ENCODE measurements around the gene FOXK1. TPM values are rescaled to one million over a fixed set of nuclear protein-coding genes. Genes with fewer than 3 reads are reported as not detected.

Gene FOXK1
- total and polyA plus RNA-seq, 2 of the 13 experiments (the other 11 are each of a cell fraction or from before 2014, with no cell fraction given), result 4.6 to 8.8 TPM

DNA sequence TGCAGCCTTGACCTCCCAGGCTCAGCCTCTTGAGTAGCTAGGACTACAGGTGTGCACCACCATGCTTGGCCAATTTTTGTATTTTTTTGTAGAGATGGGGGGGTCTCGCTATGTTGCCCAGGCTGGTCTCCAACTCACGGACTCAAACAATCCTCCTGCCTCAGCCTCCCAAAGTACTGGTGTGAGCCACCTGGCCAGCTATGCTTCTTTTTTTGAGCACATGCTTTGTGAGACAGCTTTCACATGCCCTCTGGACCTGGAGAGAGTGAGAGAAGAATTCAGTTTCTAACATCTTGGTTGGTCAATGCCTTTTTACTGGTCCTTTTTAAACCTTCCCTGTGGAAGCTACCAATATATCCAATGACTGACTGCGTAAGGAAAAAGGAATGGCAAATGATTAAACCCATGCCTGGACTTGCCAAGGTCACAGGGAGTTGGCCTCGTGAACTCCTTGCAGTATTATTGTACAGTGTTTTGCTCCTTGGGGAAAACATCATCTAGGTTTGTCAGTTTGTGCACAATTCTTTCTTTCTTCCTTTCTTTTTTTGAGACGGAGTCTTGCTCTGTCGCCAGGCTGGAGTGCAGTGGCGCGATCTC, 6.2 kb upstream of the FOXK1 start:
- ChIA-PET POLR2A (interaction anchor here (1.5 to 2.5 kb wide), 2 partner anchors 25 to 34 kb away, joined by 3 to 12 read pairs; no protein-coding TSS in a partner anchor), CTCF (ENCODE audit: low intra/inter-chr PET ratio, low total read pairs) (no interaction called here)
- Histone ChIP-seq H3K9me3 (ENCODE audit: low read length) (peaks cover 6% of the 10 kb centered on the region), H3K4me2 (ENCODE audit: low read depth, low read length) (peak overlapping the region; percentile 10), H3K4me3 (replicated peaks in 1 of 3; ENCODE audit: insufficient read depth in 1 of 3, low read depth in 2 of 3, low read length in 3 of 3) (no peak overlapping the region), H3K27me3 (ENCODE audit: control insufficient read depth in 1 of 2, insufficient read depth in 2 of 2, low read length in 2 of 2) (no peaks in the 10 kb centered on the region; a peak in 1 of 5 replicates), H3K9ac (ENCODE audit: insufficient read depth, low read depth, low read length) (no peak overlapping the region), H3K79me2 (ENCODE audit: insufficient read depth, low read length) (no peaks in the 10 kb centered on the region), H3K4me1 (ENCODE audit: insufficient read depth, low read length) (peaks cover 15% of the 10 kb centered on the region), H4K20me1 (ENCODE audit: insufficient read depth, low read length) (no peaks in the 10 kb centered on the region), H3K27ac (ENCODE audit: extremely low read length, insufficient read depth, low read length) (no peak overlapping the region), H3K36me3 (replicated peaks in 1 of 2; ENCODE audit: control insufficient read depth in 1 of 2, insufficient read depth in 2 of 2, low read length in 2 of 2) (no peaks in the 10 kb centered on the region), H2AFZ (ENCODE audit: low read length) (no peak overlapping the region)
- in situ Hi-C loops (cut with HindIII; ENCODE audit: extremely low pct_ligation_motif_present, low pct_unique_long_range_greater_than_20kb), result no loop called here
- intact Hi-C loops (cut with micrococcal nuclease; ENCODE audit: unreplicated experiment), result no loop called here
- WGBS (ENCODE audit: low lambda C conversion rate), result 66% methylated on average over 8 of the region's 8 CpGs
- FAIRE-seq (no peak), ATAC-seq (peak; percentile 50; the same call in 1 of the 3 replicates), DNase-seq (ENCODE audit: low spot score) (no peak)
- BruUV-seq (replicated peaks), result no TSS peak
- TF ChIP-seq MYNN (CRISPR knock-in tag; IDR thresholded peaks at IDR 0.05; ENCODE audit: low read depth), result no peak
- TF ChIP-seq MBD4 (IDR thresholded peaks at IDR 0.05; ENCODE audit: borderline replicate concordance, low read length), result no peak
- TF ChIP-seq, protein P1, sequence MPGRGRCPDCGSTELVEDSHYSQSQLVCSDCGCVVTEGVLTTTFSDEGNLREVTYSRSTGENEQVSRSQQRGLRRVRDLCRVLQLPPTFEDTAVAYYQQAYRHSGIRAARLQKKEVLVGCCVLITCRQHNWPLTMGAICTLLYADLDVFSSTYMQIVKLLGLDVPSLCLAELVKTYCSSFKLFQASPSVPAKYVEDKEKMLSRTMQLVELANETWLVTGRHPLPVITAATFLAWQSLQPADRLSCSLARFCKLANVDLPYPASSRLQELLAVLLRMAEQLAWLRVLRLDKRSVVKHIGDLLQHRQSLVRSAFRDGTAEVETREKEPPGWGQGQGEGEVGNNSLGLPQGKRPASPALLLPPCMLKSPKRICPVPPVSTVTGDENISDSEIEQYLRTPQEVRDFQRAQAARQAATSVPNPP (CRISPR knock-in tag; IDR thresholded peaks at IDR 0.05), result no peak
- TF ChIP-seq JARID2 (CRISPR knock-in tag; IDR thresholded peaks at IDR 0.05; ENCODE audit: insufficient replicate concordance), result no peak
- TF ChIP-seq ZSCAN9 (CRISPR knock-in tag; IDR thresholded peaks at IDR 0.05; ENCODE audit: borderline replicate concordance), result no peak
- TF ChIP-seq, protein P2, sequence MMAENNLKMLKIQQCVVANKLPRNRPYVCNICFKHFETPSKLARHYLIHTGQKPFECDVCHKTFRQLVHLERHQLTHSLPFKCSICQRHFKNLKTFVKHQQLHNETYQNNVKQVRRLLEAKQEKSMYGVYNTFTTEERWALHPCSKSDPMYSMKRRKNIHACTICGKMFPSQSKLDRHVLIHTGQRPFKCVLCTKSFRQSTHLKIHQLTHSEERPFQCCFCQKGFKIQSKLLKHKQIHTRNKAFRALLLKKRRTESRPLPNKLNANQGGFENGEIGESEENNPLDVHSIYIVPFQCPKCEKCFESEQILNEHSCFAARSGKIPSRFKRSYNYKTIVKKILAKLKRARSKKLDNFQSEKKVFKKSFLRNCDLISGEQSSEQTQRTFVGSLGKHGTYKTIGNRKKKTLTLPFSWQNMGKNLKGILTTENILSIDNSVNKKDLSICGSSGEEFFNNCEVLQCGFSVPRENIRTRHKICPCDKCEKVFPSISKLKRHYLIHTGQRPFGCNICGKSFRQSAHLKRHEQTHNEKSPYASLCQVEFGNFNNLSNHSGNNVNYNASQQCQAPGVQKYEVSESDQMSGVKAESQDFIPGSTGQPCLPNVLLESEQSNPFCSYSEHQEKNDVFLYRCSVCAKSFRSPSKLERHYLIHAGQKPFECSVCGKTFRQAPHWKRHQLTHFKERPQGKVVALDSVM (CRISPR knock-in tag; IDR thresholded peaks at IDR 0.05), result peak; percentile 81
- no peak for TF ChIP-seq KLF9 (CRISPR knock-in tag; IDR thresholded peaks at IDR 0.05; ENCODE audit: low read depth)
- TF ChIP-seq SMAD3 (CRISPR knock-in tag; IDR thresholded peaks at IDR 0.05), result no peak
- no peak for TF ChIP-seq ZKSCAN5 (CRISPR knock-in tag; IDR thresholded peaks at IDR 0.05)
- TF ChIP-seq REXO4 (CRISPR knock-in tag; IDR thresholded peaks at IDR 0.05; ENCODE audit: borderline replicate concordance), result no peak
- TF ChIP-seq, protein P3, sequence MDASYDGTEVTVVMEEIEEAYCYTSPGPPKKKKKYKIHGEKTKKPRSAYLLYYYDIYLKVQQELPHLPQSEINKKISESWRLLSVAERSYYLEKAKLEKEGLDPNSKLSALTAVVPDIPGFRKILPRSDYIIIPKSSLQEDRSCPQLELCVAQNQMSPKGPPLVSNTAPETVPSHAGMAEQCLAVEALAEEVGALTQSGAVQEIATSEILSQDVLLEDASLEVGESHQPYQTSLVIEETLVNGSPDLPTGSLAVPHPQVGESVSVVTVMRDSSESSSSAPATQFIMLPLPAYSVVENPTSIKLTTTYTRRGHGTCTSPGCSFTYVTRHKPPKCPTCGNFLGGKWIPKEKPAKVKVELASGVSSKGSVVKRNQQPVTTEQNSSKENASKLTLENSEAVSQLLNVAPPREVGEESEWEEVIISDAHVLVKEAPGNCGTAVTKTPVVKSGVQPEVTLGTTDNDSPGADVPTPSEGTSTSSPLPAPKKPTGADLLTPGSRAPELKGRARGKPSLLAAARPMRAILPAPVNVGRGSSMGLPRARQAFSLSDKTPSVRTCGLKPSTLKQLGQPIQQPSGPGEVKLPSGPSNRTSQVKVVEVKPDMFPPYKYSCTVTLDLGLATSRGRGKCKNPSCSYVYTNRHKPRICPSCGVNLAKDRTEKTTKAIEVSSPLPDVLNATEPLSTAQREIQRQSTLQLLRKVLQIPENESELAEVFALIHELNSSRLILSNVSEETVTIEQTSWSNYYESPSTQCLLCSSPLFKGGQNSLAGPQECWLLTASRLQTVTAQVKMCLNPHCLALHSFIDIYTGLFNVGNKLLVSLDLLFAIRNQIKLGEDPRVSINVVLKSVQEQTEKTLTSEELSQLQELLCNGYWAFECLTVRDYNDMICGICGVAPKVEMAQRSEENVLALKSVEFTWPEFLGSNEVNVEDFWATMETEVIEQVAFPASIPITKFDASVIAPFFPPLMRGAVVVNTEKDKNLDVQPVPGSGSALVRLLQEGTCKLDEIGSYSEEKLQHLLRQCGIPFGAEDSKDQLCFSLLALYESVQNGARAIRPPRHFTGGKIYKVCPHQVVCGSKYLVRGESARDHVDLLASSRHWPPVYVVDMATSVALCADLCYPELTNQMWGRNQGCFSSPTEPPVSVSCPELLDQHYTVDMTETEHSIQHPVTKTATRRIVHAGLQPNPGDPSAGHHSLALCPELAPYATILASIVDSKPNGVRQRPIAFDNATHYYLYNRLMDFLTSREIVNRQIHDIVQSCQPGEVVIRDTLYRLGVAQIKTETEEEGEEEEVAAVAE (CRISPR knock-in tag; IDR thresholded peaks at IDR 0.05; ENCODE audit: borderline replicate concordance), result peak; percentile 53; the same call in 1 of the 2 replicates
- TF ChIP-seq MXD4 (CRISPR knock-in tag; IDR thresholded peaks at IDR 0.05), result no peak
- no peak for TF ChIP-seq SAFB2 (CRISPR knock-in tag; IDR thresholded peaks at IDR 0.05; ENCODE audit: borderline replicate concordance, low read depth)
- TF ChIP-seq, protein P4, sequence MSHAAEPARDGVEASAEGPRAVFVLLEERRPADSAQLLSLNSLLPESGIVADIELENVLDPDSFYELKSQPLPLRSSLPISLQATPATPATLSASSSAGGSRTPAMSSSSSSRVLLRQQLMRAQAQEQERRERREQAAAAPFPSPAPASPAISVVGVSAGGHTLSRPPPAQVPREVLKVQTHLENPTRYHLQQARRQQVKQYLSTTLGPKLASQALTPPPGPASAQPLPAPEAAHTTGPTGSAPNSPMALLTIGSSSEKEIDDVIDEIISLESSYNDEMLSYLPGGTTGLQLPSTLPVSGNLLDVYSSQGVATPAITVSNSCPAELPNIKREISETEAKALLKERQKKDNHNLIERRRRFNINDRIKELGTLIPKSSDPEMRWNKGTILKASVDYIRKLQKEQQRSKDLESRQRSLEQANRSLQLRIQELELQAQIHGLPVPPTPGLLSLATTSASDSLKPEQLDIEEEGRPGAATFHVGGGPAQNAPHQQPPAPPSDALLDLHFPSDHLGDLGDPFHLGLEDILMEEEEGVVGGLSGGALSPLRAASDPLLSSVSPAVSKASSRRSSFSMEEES (CRISPR knock-in tag; IDR thresholded peaks at IDR 0.05), result 0 out of 2 replicates have a peak, but pooled peaks have one; percentile 22

Data from HepG2 (cell line).